RWPE2 (cell line): Measurements from ENCODE around the gene VIPR2.

ENCODE experiments used
- ATAC-seq: fragments of 200-7000 bp; cut with Tn5 transposase; 3 replicates; pipeline ENCODE4 v1.9.1; 2021; ENCODE audit warnings: low read depth
- DNase-seq: peaks from one replicate; pipeline ENCODE4 v3.0.0-alpha.2; 2020; ENCODE audit warnings: low spot score
- H3K27ac ChIP-seq: fragments of 450-650 bp; 2 replicates; pipeline ENCODE4 v1.5.1; 2017; ENCODE audit warnings: mild to moderate bottlenecking; ENCODE audit not compliant: poor library complexity, severe bottlenecking
- H3K27me3 ChIP-seq: fragments of 250-450 bp; sonication (Bioruptor Pico); 2 replicates; pipeline ENCODE4 v1.5.1; 2021; ENCODE audit warnings: mild to moderate bottlenecking, moderate library complexity; ENCODE audit not compliant: insufficient read depth, poor library complexity, severe bottlenecking
- H3K36me3 ChIP-seq: fragments of 250-450 bp; sonication (Bioruptor Pico); 2 replicates; pipeline ENCODE4 v1.5.1; 2020; ENCODE audit warnings: low read depth, mild to moderate bottlenecking, moderate library complexity
- H3K4me1 ChIP-seq: fragments of 250-450 bp; sonication (Bioruptor Pico); 2 replicates; pipeline ENCODE4 v1.5.1; 2021; ENCODE audit warnings: mild to moderate bottlenecking, moderate library complexity; ENCODE audit not compliant: insufficient read depth, poor library complexity, severe bottlenecking
- H3K4me3 ChIP-seq: fragments of 250-450 bp; sonication (Bioruptor Pico); 2 replicates; pipeline ENCODE4 v1.5.1; 2021; ENCODE audit warnings: mild to moderate bottlenecking, moderate library complexity; ENCODE audit not compliant: severe bottlenecking
- H3K9me3 ChIP-seq: fragments of 250-450 bp; sonication (Bioruptor Pico); 2 replicates; pipeline ENCODE4 v1.5.1; 2021; ENCODE audit warnings: mild to moderate bottlenecking, moderate library complexity; ENCODE audit not compliant: severe bottlenecking
- TF ChIP-seq, protein P1 (sequence below): fragments of 450-650 bp; IDR thresholded peaks from one replicate; pipeline ENCODE4 v1.5.1; 2017; ENCODE audit warnings: mild to moderate bottlenecking, moderate library complexity; ENCODE audit not compliant: poor library complexity, severe bottlenecking

The VIPR2 gene

DNA sequence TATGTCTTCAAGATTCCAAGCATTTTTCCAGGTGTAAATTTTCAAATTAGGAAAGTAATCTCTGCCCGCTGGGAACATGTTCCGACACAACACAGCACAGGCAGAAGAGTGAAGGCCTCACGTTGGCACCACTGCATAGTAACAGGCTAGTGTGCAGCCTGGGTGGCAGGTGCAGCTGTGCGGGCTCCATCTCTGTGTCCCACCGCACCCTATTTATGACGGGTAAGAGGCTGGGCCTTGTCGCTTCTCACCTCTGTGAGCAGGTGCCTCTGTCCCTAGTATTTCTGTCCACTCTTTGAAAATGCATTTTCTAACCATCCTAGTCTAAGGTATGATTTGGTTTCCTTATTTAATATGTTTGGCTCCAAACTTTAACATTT lies 24.1 kb downstream of the VIPR2 start:
- ATAC-seq (no peak), DNase-seq (no peak)
- Histone ChIP-seq H3K27ac (no peak overlapping the region), H3K9me3 (no peaks in the 10 kb centered on the region), H3K27me3 (no peaks in the 10 kb centered on the region), H3K36me3 (no peaks in the 10 kb centered on the region), H3K4me3 (no peak overlapping the region), H3K4me1 (no peaks in the 10 kb centered on the region)
- TF ChIP-seq, protein P1, sequence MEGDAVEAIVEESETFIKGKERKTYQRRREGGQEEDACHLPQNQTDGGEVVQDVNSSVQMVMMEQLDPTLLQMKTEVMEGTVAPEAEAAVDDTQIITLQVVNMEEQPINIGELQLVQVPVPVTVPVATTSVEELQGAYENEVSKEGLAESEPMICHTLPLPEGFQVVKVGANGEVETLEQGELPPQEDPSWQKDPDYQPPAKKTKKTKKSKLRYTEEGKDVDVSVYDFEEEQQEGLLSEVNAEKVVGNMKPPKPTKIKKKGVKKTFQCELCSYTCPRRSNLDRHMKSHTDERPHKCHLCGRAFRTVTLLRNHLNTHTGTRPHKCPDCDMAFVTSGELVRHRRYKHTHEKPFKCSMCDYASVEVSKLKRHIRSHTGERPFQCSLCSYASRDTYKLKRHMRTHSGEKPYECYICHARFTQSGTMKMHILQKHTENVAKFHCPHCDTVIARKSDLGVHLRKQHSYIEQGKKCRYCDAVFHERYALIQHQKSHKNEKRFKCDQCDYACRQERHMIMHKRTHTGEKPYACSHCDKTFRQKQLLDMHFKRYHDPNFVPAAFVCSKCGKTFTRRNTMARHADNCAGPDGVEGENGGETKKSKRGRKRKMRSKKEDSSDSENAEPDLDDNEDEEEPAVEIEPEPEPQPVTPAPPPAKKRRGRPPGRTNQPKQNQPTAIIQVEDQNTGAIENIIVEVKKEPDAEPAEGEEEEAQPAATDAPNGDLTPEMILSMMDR, result no peak

DNA sequence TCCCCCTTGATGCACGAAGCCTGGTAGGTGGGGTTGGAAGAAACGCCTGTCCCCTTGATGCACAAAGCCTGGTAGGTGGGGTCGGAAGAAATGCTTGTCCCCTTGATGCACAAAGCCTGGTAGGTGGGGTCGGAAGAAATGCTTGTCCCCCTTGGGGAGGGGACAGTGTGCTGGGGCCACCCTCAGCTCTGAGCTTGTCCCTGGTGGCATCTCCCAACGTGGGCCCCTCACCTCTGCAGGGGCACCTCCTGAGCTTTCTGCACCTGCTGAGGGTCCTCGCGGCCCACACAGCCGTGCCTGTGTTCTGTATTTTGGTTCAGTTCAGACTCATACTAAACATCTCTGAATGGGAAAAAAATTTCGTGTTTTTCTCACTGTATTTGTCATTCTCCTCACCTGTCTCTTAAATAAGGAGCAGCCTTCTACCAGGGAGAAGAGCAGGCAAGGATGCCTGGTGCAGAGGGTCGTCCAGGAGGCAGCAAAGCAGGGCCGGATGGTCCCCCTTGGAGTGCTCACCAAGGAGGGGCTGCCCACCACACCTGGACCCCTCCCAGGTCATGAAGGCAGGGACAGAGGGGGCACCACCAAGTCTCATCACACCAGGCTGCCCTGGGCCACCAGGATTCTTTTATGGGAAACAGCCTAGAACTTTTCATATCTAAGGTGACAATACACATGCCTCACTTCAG lies 24.7 kb downstream of the VIPR2 start:
- Histone ChIP-seq H3K9me3 (no peaks in the 10 kb centered on the region), H3K4me1 (no peaks in the 10 kb centered on the region), H3K4me3 (no peak overlapping the region), H3K27ac (no peak overlapping the region), H3K27me3 (no peaks in the 10 kb centered on the region), H3K36me3 (no peaks in the 10 kb centered on the region)
- no peak for DNase-seq
- TF ChIP-seq, protein P1, result no peak
- no peak for ATAC-seq

- no peak overlapping the region for H3K27ac ChIP-seq
- TF ChIP-seq, protein P1, result no peak
- ATAC-seq, result no peak
- no peaks in the 10 kb centered on the region for H3K9me3 ChIP-seq
- peaks cover 6% of the 10 kb centered on the region for H3K27me3 ChIP-seq
- H3K4me1 ChIP-seq, result no peaks in the 10 kb centered on the region
- H3K36me3 ChIP-seq, result no peaks in the 10 kb centered on the region
- H3K4me3 ChIP-seq, result no peak overlapping the region
- DNase-seq, result no peak
These were observed 25.5 kb downstream of the VIPR2 start for GRCh38 chr7:159119026-159119741.

GRCh38 chr7:159118623-159119022 lies 26.0 kb downstream of the VIPR2 start:
- H3K9me3 ChIP-seq, result no peaks in the 10 kb centered on the region
- no peaks in the 10 kb centered on the region for H3K36me3 ChIP-seq
- no peak for DNase-seq
- H3K27ac ChIP-seq, result no peak overlapping the region
- H3K4me1 ChIP-seq, result no peaks in the 10 kb centered on the region
- ATAC-seq, result no peak
- TF ChIP-seq, protein P1, result no peak
- no peak overlapping the region for H3K4me3 ChIP-seq
- H3K27me3 ChIP-seq, result peaks cover 11% of the 10 kb centered on the region

GRCh38 chr7:159118197-159118595 lies 26.5 kb downstream of the VIPR2 start:
- ATAC-seq (no peak), DNase-seq (no peak)
- no peaks in the 10 kb centered on the region for H3K4me1 ChIP-seq
- peaks cover 11% of the 10 kb centered on the region for H3K27me3 ChIP-seq
- no peaks in the 10 kb centered on the region for H3K9me3 ChIP-seq
- H3K36me3 ChIP-seq, result no peaks in the 10 kb centered on the region
- H3K27ac ChIP-seq, result no peak overlapping the region
- TF ChIP-seq, protein P1, result no peak
- no peak overlapping the region for H3K4me3 ChIP-seq
